Liver (tissue), 9 donors: Measurements from ENCODE around the gene SPATA22. TPM values are rescaled to one million over a fixed set of nuclear protein-coding genes. Genes with fewer than 3 reads are reported as not detected.
A peak's percentile ranks its signal among the peaks of the same experiment; 100 is the strongest.
"Not testable (repeated sequence)": the region's sequence is repeated elsewhere in the genome, so short reads cannot be mapped to it uniquely, and the experiment has no call there.

Experiments used
- DNase-seq: peaks from one replicate; pipeline ENCODE4 v3.0.0-alpha.2; 2017; ENCODE audit warnings: low spot score
- H3K27ac ChIP-seq, 2 donors: one replicate each; pipeline ENCODE4 v1.7.0; 2013; ENCODE audit warnings: inconsistent platforms in 2 of 2, low read length in 2 of 2, control low read depth in 1 of 2, low read depth in 1 of 2, mild to moderate bottlenecking in 1 of 2
- H3K27me3 ChIP-seq, 4 donors: one replicate each; pipeline versions ENCODE4 v1.6.1 to v1.7.0; 2013; ENCODE audit warnings: low read length in 3 of 4, inconsistent platforms in 1 of 4, mild to moderate bottlenecking in 1 of 4, moderate library complexity in 1 of 4; ENCODE audit not compliant: control insufficient read depth in 4 of 4, insufficient read depth in 4 of 4
- H3K36me3 ChIP-seq, 4 donors: one replicate each; pipeline versions ENCODE4 v1.6.1 to v1.7.0; 2013; ENCODE audit warnings: low read length in 3 of 4, mild to moderate bottlenecking in 3 of 4, low read depth in 1 of 4, moderate library complexity in 1 of 4; ENCODE audit not compliant: control insufficient read depth in 4 of 4, insufficient read depth in 3 of 4
- H3K4me1 ChIP-seq, 4 donors: one replicate each; pipeline versions ENCODE4 v1.6.1 to v1.7.0; 2013; ENCODE audit warnings: low read length in 3 of 4, mild to moderate bottlenecking in 3 of 4, moderate library complexity in 1 of 4; ENCODE audit not compliant: control insufficient read depth in 4 of 4, insufficient read depth in 4 of 4
- H3K4me3 ChIP-seq, 3 donors: one replicate each; pipeline versions ENCODE4 v1.6.1 to v1.7.0; 2013; ENCODE audit warnings: low read length in 3 of 3, control low read depth in 1 of 3, low read depth in 1 of 3, mild to moderate bottlenecking in 1 of 3
- H3K9ac ChIP-seq, 2 donors: one replicate each; pipeline ENCODE4 v1.7.0; 2013; ENCODE audit warnings: low read length in 2 of 2, mild to moderate bottlenecking in 2 of 2, moderate library complexity in 2 of 2, control low read depth in 1 of 2, low read depth in 1 of 2
- H3K9me3 ChIP-seq, 4 donors: one replicate each; pipeline versions ENCODE4 v1.6.1 to v1.7.0; 2013; ENCODE audit warnings: low read length in 3 of 4; ENCODE audit not compliant: control insufficient read depth in 4 of 4
- FOXA1 ChIP-seq: IDR thresholded peaks from 2 replicates; pipeline ENCODE4 v1.6.1; 2016; ENCODE audit warnings: antibody characterized with exemption
- FOXA2 ChIP-seq: IDR thresholded peaks from 2 replicates; pipeline ENCODE4 v1.6.1; 2016; ENCODE audit warnings: antibody characterized with exemption
- GABPA ChIP-seq, 2 donors: IDR thresholded peaks in 1 of 2; conservative IDR thresholded peaks in 1 of 2; 2 replicates each; pipeline ENCODE4 v1.6.1; 2016; ENCODE audit warnings: antibody characterized with exemption in 2 of 2, mild to moderate bottlenecking in 1 of 2, moderate library complexity in 1 of 2
- HNF4A ChIP-seq, 2 donors: conservative IDR thresholded peaks; 2 replicates each; pipeline ENCODE4 v1.6.1; 2016; ENCODE audit warnings: antibody characterized with exemption in 2 of 2, mild to moderate bottlenecking in 2 of 2
- JUND ChIP-seq, 2 donors: IDR thresholded peaks; 2 replicates each; pipeline ENCODE4 v1.6.1; 2016; ENCODE audit warnings: antibody characterized with exemption in 2 of 2
- NR2F2 ChIP-seq: IDR thresholded peaks from 2 replicates; pipeline ENCODE4 v1.6.1; 2016; ENCODE audit warnings: antibody characterized with exemption
- RAD21 ChIP-seq, 2 donors: IDR thresholded peaks; 2 replicates each; pipeline ENCODE4 v1.6.1; 2016; ENCODE audit warnings: antibody characterized with exemption in 2 of 2, mild to moderate bottlenecking in 2 of 2
- RXRA ChIP-seq, 2 donors: IDR thresholded peaks; 2 replicates each; pipeline ENCODE4 v1.6.1; 2017 to 2018; ENCODE audit warnings: antibody characterized with exemption in 2 of 2, mild to moderate bottlenecking in 1 of 2
- SP1 ChIP-seq: IDR thresholded peaks from 2 replicates; pipeline ENCODE4 v1.6.1; 2018; ENCODE audit warnings: antibody characterized with exemption, mild to moderate bottlenecking
- YY1 ChIP-seq: IDR thresholded peaks from 2 replicates; pipeline ENCODE4 v1.6.1; 2016; ENCODE audit warnings: antibody characterized with exemption, mild to moderate bottlenecking
- WGBS: extraction: QIAGEN DNeasy Blood & Tissue Kit; methylation state at CpG from one replicate; pipeline ENCODE4 v1.1.7; 2013; 5-methylcytosine and 5-hydroxymethylcytosine counted together
- polyA plus RNA-seq, 2 donors: library from polyadenylated mRNA; stranded (reverse) in 1 of 2; unstranded in 1 of 2; fragments of 200-250 nt in 1 of 2; fragments of >200 nt in 1 of 2; fragmentation: Nextera tagmentation in 1 of 2; extraction: Ambion mirVana in 1 of 2; gene quantifications; one replicate each; pipeline versions ENCODE4 v1.2.1 to v1.2.3, GENCODE V29; 2013 to 2015
- total RNA-seq, 2 donors: library from RNA; depleted of rRNA; stranded (reverse); fragments of >200 nt; gene quantifications; one replicate each; pipeline ENCODE4 v1.2.3, GENCODE V29; 2014
- TF ChIP-seq, protein P1 (sequence below): IDR thresholded peaks from 2 replicates; pipeline ENCODE4 v1.6.1; 2016; ENCODE audit warnings: antibody characterized with exemption
- TF ChIP-seq, protein P2 (sequence below): fragments of 150-350 bp; IDR thresholded peaks from 2 replicates; pipeline ENCODE4 v1.5.1; 2017; ENCODE audit warnings: improper control_type of control experiment, low read depth, low read length; ENCODE audit not compliant: missing input control
- TF ChIP-seq, protein P3 (sequence below): IDR thresholded peaks from 2 replicates; pipeline ENCODE4 v1.6.1; 2016; ENCODE audit warnings: antibody characterized with exemption
- donor health status: healthy.
- donor health status: healthy.
- donor health status: healthy.
- donor health status: healthy.
- donor health status: healthy.

The SPATA22 gene
- total and polyA plus RNA-seq, 4 donors: 0.19 to 0.89 (median 0.42) TPM; not detected in 1

DNA sequence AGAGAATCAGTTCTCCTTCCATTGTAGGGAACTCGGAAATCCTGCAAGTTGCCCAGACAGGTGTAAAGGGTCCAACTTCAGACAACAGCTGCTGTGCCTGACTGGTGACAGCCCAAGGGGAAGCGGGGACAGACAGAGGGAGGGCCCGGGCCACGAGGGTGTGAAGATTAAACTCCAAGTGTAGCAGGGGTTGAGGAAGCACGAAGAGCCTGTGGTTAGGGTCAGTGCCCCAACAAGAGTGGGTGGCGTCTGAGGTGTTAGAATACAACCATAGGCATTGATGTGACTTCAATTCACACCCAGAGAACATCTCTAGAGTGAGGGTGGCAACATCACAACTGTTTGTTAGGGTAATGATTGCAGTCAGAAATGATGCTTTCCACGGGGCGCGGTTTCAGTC lies 43.3 kb upstream of the SPATA22 start:
- no peaks in the 10 kb centered on the region for H3K27me3 ChIP-seq
- no peak for DNase-seq
- TF ChIP-seq RAD21 (IDR thresholded peaks at IDR 0.05): no peak
- peaks cover 5 to 20% (median 10%) of the 10 kb centered on the region in 4 donors for H3K4me1 ChIP-seq
- H3K27ac ChIP-seq: no peak overlapping the region
- no peak overlapping the region for H3K4me3 ChIP-seq
- 83% methylated on average over 9 of the region's 9 CpGs for WGBS
- H3K9me3 ChIP-seq: no peaks in the 10 kb centered on the region
- no peak overlapping the region for H3K9ac ChIP-seq
- H3K36me3 ChIP-seq: peaks cover 0 to 2% (median 0%) of the 10 kb centered on the region in 4 donors

DNA sequence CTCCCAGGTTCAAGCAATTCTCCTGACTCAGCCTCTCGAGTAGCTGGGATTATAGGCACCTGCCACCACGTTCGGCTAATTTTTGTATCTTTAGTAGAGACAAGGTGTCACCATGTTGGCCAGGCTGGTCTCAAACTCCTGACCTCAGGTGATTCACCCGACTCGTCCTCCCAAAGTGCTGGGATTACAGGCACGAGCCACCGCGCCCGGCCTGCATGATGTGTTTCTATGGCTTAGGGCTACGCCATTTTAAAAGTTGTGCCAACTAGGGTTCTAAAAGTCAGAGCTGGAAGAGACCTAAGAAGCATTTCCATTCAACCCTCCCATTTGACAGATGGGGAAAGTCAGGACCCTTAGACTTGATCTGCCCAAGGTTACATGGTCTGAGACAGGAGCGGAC lies 42.5 kb upstream of the SPATA22 start:
- WGBS: 96% methylated on average over 11 of the region's 11 CpGs
- not testable (repeated sequence) for H3K27me3 ChIP-seq, DNase-seq, H3K27ac ChIP-seq, H3K9ac ChIP-seq, H3K9me3 ChIP-seq, H3K36me3 ChIP-seq, H3K4me3 ChIP-seq
- peaks cover 5 to 20% (median 10%) of the 10 kb centered on the region in 4 donors for H3K4me1 ChIP-seq

DNA sequence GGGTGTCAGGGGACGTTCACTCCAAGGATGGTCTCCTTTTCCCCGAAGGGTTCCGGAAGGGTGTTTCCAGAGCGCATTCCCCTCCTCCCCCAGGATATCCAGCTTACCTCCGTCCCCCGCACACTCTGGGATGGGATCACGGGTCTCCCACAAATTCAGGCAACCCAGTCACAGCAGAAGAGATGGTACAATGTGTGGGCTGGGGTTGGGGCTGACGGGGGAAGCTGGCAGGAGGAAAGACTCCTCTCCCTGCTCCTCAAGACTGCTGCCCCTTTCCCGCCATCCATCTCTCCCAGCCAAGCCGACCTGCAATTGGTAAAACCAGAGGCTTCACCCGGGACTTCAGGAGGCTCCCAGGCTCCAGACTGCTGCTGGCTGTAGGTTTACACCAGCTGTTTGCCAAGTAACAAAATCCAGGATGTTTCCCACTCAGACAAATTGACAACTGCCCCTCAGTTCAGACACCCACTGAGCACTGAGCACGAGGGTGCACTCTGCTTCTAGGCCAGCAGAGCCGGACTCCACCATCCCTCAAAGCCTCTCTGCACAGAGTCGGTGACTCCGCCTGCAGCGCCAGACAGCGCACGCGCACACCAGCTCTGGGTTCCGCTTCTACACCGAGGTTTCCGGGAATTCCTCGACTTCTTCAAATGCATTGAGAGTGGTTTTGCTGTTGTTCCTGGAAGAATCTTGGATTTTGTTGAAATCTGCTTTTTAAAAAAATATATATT lies 41.9 kb upstream of the SPATA22 start:
- WGBS: 87% methylated on average over 23 of the region's 23 CpGs
- TF ChIP-seq FOXA2 (no peak), JUND (IDR thresholded peaks at IDR 0.05) (no peak), HNF4A (conservative IDR thresholded peaks at IDR 0.05) (no peak), YY1 (no peak), RXRA (IDR thresholded peaks at IDR 0.05) (no peak), SP1 (no peak), NR2F2 (no peak), RAD21 (IDR thresholded peaks at IDR 0.05) (no peak), GABPA (IDR thresholded peaks at IDR 0.05 in 1 of 2, conservative IDR thresholded peaks at IDR 0.05 in 1 of 2) (no peak), FOXA1 (no peak)
- TF ChIP-seq, protein P1, sequence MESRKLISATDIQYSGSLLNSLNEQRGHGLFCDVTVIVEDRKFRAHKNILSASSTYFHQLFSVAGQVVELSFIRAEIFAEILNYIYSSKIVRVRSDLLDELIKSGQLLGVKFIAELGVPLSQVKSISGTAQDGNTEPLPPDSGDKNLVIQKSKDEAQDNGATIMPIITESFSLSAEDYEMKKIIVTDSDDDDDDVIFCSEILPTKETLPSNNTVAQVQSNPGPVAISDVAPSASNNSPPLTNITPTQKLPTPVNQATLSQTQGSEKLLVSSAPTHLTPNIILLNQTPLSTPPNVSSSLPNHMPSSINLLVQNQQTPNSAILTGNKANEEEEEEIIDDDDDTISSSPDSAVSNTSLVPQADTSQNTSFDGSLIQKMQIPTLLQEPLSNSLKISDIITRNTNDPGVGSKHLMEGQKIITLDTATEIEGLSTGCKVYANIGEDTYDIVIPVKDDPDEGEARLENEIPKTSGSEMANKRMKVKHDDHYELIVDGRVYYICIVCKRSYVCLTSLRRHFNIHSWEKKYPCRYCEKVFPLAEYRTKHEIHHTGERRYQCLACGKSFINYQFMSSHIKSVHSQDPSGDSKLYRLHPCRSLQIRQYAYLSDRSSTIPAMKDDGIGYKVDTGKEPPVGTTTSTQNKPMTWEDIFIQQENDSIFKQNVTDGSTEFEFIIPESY: no peak
- TF ChIP-seq, protein P2, sequence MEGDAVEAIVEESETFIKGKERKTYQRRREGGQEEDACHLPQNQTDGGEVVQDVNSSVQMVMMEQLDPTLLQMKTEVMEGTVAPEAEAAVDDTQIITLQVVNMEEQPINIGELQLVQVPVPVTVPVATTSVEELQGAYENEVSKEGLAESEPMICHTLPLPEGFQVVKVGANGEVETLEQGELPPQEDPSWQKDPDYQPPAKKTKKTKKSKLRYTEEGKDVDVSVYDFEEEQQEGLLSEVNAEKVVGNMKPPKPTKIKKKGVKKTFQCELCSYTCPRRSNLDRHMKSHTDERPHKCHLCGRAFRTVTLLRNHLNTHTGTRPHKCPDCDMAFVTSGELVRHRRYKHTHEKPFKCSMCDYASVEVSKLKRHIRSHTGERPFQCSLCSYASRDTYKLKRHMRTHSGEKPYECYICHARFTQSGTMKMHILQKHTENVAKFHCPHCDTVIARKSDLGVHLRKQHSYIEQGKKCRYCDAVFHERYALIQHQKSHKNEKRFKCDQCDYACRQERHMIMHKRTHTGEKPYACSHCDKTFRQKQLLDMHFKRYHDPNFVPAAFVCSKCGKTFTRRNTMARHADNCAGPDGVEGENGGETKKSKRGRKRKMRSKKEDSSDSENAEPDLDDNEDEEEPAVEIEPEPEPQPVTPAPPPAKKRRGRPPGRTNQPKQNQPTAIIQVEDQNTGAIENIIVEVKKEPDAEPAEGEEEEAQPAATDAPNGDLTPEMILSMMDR: no peak
- TF ChIP-seq, protein P3, sequence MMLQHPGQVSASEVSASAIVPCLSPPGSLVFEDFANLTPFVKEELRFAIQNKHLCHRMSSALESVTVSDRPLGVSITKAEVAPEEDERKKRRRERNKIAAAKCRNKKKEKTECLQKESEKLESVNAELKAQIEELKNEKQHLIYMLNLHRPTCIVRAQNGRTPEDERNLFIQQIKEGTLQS: no peak
- Histone ChIP-seq H3K4me3 (no peak overlapping the region), H3K27ac (peak overlapping the region; percentile 23 to 34), H3K9ac (peak overlapping the region in 1 of 2 donors; percentile 90), H3K4me1 (peaks cover 5 to 20% (median 10%) of the 10 kb centered on the region in 4 donors), H3K36me3 (peaks cover 0 to 2% (median 0%) of the 10 kb centered on the region in 4 donors), H3K9me3 (no peaks in the 10 kb centered on the region), H3K27me3 (no peaks in the 10 kb centered on the region)
- no peak for DNase-seq
